ENCODE data around the gene ZNF213. TPM values are rescaled to one million over a fixed set of nuclear protein-coding genes. Genes with fewer than 3 reads are reported as not detected.

The ZNF213 gene
- total RNA-seq = 2.8 and 3.2 TPM in 2 replicates

- peak; percentile 98 to 99 for DNase-seq (ENCODE audit: low read depth in 2 of 2)
Measured at GRCh38 chr16:3134338-3135125, at the start of gene ZNF213. TSS of gene ZNF213 (plus strand) at chr16:3135029. CDS start at chr16:3137281, 2,252 bp downstream.

DNA sequence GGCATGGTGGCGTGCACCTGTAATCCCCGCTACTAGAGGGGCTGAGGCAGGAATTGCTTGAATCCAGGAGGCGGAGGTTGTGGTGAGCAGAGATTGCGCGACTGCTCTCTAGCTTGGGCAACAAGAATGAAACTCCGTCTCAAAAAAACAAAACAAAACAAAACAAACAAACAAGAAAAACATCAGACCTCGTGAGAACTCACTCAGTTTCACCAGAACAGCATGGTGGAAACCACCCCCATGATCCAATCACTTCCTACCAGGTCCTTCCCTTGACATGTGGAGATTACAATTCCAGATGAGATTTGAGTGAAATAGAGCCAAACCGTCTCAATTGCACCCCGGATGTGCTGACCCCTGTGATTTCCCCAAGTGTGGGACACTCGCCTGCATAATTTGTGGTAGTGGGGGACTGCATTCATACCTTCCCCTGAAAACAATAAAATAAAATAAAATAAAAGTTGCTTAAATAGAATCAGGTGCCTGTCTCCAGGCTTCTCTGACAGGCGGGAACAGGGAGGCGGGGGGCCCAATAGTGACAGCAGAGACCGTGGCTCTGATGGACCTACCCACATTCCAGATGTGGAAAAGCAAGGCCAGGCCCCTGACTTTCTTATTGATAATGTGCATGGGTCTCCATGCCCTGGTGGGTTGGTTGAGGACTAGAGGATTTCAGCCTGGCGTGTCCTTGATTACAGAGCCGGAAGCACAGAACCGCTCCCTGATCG, 48.8 kb upstream of the ZNF213 start:
- DNase-seq (ENCODE audit: low read depth in 2 of 2) = no peak

- peak; percentile 37 to 72 for DNase-seq (ENCODE audit: low read depth in 2 of 2)
Measured at GRCh38 chr16:3086596-3087242, 48.1 kb upstream of the ZNF213 start.

DNA sequence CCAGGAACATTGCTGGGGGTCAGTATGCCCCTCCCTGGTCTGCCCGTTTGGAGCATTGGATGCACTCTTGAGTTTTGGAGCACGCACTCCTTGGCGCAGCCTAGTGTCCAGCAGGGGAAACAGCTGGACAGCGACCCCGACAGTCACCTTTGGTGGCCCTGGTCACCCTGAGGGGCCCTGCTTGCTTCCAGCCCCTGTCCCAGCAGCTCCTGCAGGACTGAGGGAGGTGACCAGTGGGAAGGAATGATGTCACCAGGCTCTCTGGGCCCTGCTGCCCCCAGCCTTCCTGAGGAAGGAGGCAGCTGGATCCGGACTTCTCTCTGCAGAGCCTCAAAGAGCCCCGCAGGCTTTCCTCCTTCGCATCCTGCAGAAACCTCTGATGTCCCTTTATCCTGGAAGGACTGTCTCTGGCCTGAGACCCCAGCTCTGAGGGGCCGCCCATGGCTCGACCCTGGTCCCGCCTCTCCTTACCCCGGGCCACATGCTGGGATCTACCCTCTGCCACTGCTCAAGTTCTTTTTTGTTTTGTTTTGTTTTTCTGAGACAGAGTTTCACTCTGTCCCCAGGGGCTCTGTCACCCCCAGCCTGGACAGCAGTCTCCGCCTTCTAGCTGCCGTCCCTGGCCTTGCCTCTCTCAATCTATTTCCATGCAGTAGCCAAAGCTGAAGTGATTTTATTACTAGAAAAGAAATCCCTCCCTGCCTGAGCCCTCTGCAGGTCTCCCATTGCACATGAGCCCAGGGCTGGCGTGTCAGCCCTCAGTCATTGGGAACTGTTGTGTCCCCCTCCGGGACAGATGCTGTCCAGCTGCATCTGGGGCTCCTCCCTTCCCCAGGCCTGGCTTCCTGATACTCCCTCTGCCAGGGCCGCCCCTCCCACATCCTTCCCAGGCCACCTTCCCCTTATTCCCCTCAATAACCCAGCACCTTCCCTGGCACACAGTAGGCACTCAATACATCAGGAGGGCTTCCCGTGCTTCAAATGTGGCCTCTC, 47.3 kb upstream of the ZNF213 start:
- DNase-seq (ENCODE audit: low read depth in 2 of 2) = peak; percentile 65 to 88

DNA sequence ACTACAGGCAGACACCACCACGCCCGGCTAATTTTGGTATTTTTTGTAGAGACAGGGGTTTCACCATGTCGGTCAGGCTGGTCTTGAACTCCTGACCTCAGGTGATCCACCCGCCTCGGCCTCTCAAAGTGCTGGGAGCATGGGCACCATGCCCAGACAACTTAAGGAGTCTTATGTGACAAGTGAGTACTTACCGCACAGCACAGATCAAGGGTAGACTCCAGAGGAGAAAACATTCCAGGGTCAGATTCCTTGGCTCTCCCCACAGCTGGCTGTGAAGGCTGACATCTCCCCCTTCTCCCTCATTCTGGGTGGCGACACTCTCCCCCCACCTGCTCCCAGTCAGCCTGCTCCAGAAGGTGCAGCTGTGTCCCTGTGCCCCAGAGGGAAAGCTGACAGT, 46.4 kb upstream of the ZNF213 start:
- DNase-seq (ENCODE audit: low read depth in 2 of 2) = no peak

- no peak for DNase-seq (ENCODE audit: low read depth in 2 of 2)
Measured at GRCh38 chr16:3088925-3089716, 45.7 kb upstream of the ZNF213 start.

DNA sequence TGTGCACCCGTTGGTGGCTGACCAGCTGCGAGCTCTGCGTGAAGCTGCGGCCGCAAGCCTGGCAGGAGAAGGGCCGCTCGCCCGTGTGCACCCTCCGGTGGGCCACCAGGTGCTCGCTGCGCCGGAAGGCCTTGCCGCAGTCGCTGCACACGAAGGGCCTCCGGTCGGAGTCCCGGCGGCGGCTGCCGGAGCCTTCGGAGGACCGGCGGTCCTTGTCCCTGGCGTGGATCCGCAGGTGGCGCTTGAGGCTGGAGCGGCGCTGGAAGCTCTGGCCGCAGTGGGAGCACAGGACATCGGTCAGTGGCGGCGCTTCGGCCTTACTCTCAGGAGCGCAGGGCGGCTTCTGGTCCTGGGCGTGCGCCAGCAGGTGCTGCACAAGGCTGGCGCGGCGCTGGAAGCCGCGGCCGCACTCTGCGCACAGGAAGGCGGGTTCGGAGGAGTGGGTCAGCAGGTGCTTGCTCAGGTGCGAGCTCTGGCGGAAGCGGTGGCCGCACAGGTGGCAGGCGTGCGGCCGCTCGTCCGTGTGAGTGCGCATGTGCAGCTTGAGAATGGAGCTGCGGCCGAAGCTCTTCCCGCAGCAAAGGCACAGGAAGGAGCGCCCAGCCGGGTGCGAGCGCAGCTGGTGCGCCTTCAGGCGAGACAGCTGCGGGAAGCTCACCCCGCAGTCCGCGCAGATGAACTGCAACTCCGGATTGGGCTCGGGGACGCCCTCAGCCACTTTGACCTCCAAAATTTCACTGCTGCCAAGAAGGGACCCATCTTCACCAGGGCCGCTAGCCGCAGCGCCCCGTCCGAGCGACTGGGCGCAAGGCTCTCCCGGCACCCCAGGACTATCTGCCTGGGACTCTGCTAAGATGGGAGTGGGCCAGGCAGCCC, 44.9 kb upstream of the ZNF213 start:
- no peak for DNase-seq (ENCODE audit: low read depth in 2 of 2)

GRCh38 chr16:3091551-3091950, 43.3 kb upstream of the ZNF213 start:
- no peak for DNase-seq (ENCODE audit: low read depth in 2 of 2)

- DNase-seq (ENCODE audit: low read depth in 2 of 2) = no peak
Measured at GRCh38 chr16:3092501-3092941, 42.3 kb upstream of the ZNF213 start.

- DNase-seq (ENCODE audit: low read depth in 2 of 2) = peak; percentile 75
Measured at GRCh38 chr16:3094289-3095027, 40.4 kb upstream of the ZNF213 start.

- DNase-seq (ENCODE audit: low read depth in 2 of 2) = peak; percentile 32 to 35
Measured at GRCh38 chr16:3095869-3096268, 39.0 kb upstream of the ZNF213 start.

DNA sequence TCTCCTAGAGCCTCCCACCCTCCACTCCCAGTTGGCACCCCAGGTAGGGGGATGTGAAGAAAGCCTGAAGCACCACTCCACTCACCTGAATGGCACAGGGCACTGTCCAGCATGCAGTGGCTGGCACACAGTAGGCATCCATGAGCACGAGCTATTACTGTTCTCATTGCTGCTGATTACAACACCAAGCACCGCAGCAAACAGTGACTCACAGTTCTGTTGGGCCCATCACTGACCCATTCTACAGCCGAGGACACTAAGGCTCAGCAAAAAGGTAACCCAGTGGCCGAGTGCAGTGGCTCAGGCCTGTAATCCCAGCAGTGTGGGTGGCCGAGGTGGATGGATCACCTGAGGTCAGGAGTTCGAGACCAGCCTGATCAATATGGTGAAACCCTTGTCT, 38.5 kb upstream of the ZNF213 start:
- no peak for DNase-seq (ENCODE audit: low read depth in 2 of 2)

DNA sequence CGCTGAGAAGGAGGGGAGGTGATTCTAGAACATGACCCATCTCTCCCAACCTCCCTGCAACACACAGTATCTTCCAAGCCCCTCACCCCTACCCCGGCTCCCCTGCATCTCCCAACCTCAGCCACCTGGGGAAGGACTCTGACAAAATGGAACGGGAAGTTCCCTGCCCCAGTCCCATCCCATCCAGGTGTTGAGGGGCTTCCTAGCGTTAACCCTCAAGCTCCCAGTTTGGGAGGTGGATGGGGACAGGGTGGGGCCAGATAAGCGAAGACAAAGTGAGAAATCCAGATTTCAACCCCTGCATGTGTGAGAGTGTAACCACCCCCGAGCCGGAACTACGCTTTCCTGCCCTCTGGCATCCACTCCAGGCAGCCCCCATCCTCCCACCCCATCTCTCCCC, 37.6 kb upstream of the ZNF213 start:
- no peak for DNase-seq (ENCODE audit: low read depth in 2 of 2)

GRCh38 chr16:3098459-3099394, 36.1 kb upstream of the ZNF213 start, which contains the start of gene ZSCAN10:
TSS of gene ZSCAN10 (minus strand) at chr16:3099294. CDS start at chr16:3092937, 6,357 bp downstream.
- DNase-seq (ENCODE audit: low read depth in 2 of 2) = no peak

DNA sequence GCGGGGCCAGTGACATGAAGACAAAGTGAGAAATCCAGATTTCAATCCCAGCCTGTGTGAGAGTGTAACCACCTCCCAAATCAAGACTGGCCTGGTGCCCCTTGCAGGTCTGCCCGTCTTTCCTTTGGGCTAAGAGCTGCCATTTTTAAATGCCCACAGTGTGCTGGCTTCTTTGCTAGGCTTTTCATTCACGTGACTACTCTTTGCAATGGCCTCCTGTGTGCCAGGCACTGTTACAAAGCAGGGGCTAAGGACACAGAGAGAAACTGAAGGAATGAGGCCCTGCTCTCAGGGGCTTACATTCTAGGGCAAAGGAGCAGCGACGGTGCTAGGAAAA, 35.5 kb upstream of the ZNF213 start:
- no peak for DNase-seq (ENCODE audit: low read depth in 2 of 2)

GRCh38 chr16:3099732-3100499, 34.9 kb upstream of the ZNF213 start:
- DNase-seq (ENCODE audit: low read depth in 2 of 2) = peak; percentile 90 to 93

All from lung microvascular endothelial cell (primary cell).